ENCODE data around the gene CLIP1. TPM values are rescaled to one million over a fixed set of nuclear protein-coding genes. Genes with fewer than 3 reads are reported as not detected.

The CLIP1 gene
- polyA plus RNA-seq, 1 donor (not counting 4 experiments of a cell fraction or from before 2014, with no cell fraction given) = 54.0 TPM

DNA sequence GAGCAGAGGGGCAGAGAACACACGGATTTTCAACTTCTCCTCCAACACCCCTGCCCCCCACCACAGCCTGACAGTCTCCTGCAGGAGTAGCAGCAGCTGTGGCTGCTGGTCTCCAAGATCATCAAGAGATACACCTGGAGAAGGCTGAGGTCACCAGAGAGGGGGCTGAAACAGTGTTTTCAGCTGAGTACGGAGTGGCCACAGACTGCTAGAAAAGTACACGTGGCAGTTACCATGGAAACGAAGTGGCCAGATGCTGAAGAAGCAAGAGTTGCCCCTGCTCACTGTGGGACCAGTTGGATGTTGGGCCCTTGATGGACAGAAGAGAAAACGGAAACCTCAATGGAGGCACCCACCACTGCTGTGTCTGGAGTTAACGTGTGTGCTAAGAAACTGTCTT lies 191.7 kb downstream of the CLIP1 start:
- dilution Hi-C loops (cut with MboI; ENCODE audit: extremely low pct_ligation_motif_present, low sequenced_read_pairs) = no loop called here
- H3K27ac ChIP-seq (ENCODE audit: control insufficient read depth, insufficient read depth, low read length) = no peak overlapping the region
- peaks cover 8% of the 10 kb centered on the region for H3K4me1 ChIP-seq (ENCODE audit: control insufficient read depth, extremely low read depth, insufficient read depth, low read length)
- H3K4me2 ChIP-seq (ENCODE audit: control insufficient read depth, extremely low read depth, insufficient read depth, low read depth, low read length) = no peak overlapping the region
- H4K20me1 ChIP-seq (ENCODE audit: control insufficient read depth, extremely low read depth, insufficient read depth, low read length) = no peaks in the 10 kb centered on the region
- H3K9me1 ChIP-seq (ENCODE audit: control insufficient read depth, extremely low read depth, insufficient read depth, low read length) = no peaks in the 10 kb centered on the region
- DNase-seq (ENCODE audit: low read depth, low spot score) (no peak), FAIRE-seq (no peak)
- peaks cover 6 to 10% of the 10 kb centered on the region in 2 experiments for H3K36me3 ChIP-seq (ENCODE audit: control insufficient read depth in 2 of 2, extremely low read depth in 1 of 2, insufficient read depth in 2 of 2, low read length in 2 of 2)
- H2AFZ ChIP-seq (ENCODE audit: control insufficient read depth, low read length) = no peak overlapping the region
- H3K9ac ChIP-seq (ENCODE audit: control insufficient read depth, extremely low read depth, insufficient read depth, low read length) = no peak overlapping the region
- no peaks in the 10 kb centered on the region for H3K9me3 ChIP-seq (ENCODE audit: control insufficient read depth, low read depth, low read length)
- no peaks in the 10 kb centered on the region for H3K79me2 ChIP-seq (ENCODE audit: control insufficient read depth, insufficient read depth, low read length)
- TF ChIP-seq, protein P1, sequence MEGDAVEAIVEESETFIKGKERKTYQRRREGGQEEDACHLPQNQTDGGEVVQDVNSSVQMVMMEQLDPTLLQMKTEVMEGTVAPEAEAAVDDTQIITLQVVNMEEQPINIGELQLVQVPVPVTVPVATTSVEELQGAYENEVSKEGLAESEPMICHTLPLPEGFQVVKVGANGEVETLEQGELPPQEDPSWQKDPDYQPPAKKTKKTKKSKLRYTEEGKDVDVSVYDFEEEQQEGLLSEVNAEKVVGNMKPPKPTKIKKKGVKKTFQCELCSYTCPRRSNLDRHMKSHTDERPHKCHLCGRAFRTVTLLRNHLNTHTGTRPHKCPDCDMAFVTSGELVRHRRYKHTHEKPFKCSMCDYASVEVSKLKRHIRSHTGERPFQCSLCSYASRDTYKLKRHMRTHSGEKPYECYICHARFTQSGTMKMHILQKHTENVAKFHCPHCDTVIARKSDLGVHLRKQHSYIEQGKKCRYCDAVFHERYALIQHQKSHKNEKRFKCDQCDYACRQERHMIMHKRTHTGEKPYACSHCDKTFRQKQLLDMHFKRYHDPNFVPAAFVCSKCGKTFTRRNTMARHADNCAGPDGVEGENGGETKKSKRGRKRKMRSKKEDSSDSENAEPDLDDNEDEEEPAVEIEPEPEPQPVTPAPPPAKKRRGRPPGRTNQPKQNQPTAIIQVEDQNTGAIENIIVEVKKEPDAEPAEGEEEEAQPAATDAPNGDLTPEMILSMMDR (optimal IDR thresholded peaks at IDR 0.05 in 1 of 3, IDR thresholded peaks at IDR 0.05 in 1 of 3, conservative IDR thresholded peaks at IDR 0.05 in 1 of 3; ENCODE audit: extremely low read depth in 1 of 3, insufficient read depth in 2 of 3, low read length in 3 of 3) = no peak
- TF ChIP-seq EZH2 (IDR thresholded peaks at IDR 0.05; ENCODE audit: low read length) = no peak
- H3K27me3 ChIP-seq (ENCODE audit: control insufficient read depth, extremely low read depth, insufficient read depth, low read length) = no peaks in the 10 kb centered on the region
- H3K4me3 ChIP-seq (ENCODE audit: control insufficient read depth in 2 of 3, extremely low read depth in 1 of 3, insufficient read depth in 2 of 3, low read depth in 1 of 3, low read length in 3 of 3) = no peak overlapping the region

DNA sequence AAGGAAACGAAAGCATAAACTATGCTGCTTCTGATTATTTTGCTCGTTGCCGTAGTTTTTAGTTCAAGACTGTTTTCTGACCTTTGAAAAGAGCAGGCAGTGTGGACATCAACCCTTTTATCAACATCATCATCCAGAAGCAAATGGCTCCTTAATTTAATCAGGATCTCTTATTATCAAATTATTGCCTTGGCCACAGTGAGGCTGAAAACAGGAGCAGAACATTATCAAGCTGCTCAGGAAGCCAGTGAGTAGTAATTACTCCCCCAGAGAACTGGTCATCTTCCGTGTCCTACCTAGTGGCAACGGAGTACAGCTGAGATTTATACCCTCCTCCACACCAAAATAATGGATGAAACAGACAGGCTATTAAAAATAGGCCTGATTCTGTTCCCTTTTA lies 194.4 kb downstream of the CLIP1 start:
- dilution Hi-C loops (cut with MboI; ENCODE audit: extremely low pct_ligation_motif_present, low sequenced_read_pairs) = no loop called here

More for the DNA sequence above, 194.4 kb downstream of the CLIP1 start:
- Histone ChIP-seq H3K79me2 (ENCODE audit: control insufficient read depth, insufficient read depth, low read length) (peaks cover 26% of the 10 kb centered on the region), H3K9me1 (ENCODE audit: control insufficient read depth, extremely low read depth, insufficient read depth, low read length) (peaks cover 3% of the 10 kb centered on the region), H3K4me1 (ENCODE audit: control insufficient read depth, extremely low read depth, insufficient read depth, low read length) (peaks cover 16% of the 10 kb centered on the region), H3K27ac (ENCODE audit: control insufficient read depth, insufficient read depth, low read length) (no peak overlapping the region), H3K4me2 (ENCODE audit: control insufficient read depth, extremely low read depth, insufficient read depth, low read depth, low read length) (no peak overlapping the region), H3K36me3 (ENCODE audit: control insufficient read depth in 2 of 2, extremely low read depth in 1 of 2, insufficient read depth in 2 of 2, low read length in 2 of 2) (peaks cover 6 to 7% of the 10 kb centered on the region in 2 experiments), H3K27me3 (ENCODE audit: control insufficient read depth, extremely low read depth, insufficient read depth, low read length) (no peaks in the 10 kb centered on the region), H4K20me1 (ENCODE audit: control insufficient read depth, extremely low read depth, insufficient read depth, low read length) (no peaks in the 10 kb centered on the region), H2AFZ (ENCODE audit: control insufficient read depth, low read length) (no peak overlapping the region), H3K4me3 (ENCODE audit: control insufficient read depth in 2 of 3, extremely low read depth in 1 of 3, insufficient read depth in 2 of 3, low read depth in 1 of 3, low read length in 3 of 3) (no peak overlapping the region), H3K9ac (ENCODE audit: control insufficient read depth, extremely low read depth, insufficient read depth, low read length) (no peak overlapping the region), H3K9me3 (ENCODE audit: control insufficient read depth, low read depth, low read length) (no peaks in the 10 kb centered on the region)
- DNase-seq (ENCODE audit: low read depth, low spot score) (no peak), FAIRE-seq (no peak)
- TF ChIP-seq, protein P1 (optimal IDR thresholded peaks at IDR 0.05 in 1 of 3, IDR thresholded peaks at IDR 0.05 in 1 of 3, conservative IDR thresholded peaks at IDR 0.05 in 1 of 3; ENCODE audit: extremely low read depth in 1 of 3, insufficient read depth in 2 of 3, low read length in 3 of 3) = no peak
- no peak for TF ChIP-seq EZH2 (IDR thresholded peaks at IDR 0.05; ENCODE audit: low read length)
